ENCODE measurements around the gene EFEMP1. TPM values are rescaled to one million over a fixed set of nuclear protein-coding genes. Genes with fewer than 3 reads are reported as not detected.

Gene EFEMP1
- total RNA-seq, 4 donors from 2014 or later = 57.3 to 113 (median 81.2) TPM

DNA sequence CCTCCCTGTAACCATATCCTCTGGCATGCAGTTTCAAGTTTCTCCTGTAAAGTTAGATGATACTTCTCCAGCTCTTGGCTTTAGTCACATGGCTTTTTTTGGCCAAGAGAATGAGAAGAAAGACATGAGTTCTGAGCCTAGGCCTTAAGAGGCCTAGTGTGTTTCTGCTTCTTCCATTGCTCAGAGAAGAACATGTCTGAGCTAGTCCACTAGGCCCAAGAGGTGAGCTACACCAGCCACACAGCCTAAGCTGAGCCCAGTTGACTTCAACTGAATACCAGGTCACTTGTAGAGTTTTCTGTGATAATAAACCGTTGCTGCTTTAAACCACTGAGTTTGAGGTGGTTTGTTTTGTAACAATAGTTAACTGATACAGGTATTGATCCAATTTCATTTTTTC lies 19.9 kb upstream of the EFEMP1 start:
- no peaks in the 10 kb centered on the region for H3K36me3 ChIP-seq
- intact Hi-C loops (cut with DNase I) = no loop called here
- no peaks in the 10 kb centered on the region for H3K9me3 ChIP-seq
- no peaks in the 10 kb centered on the region for H3K4me1 ChIP-seq
- DNase-seq (ENCODE audit: extremely low spot score) = no peak
- TF ChIP-seq, protein P1, sequence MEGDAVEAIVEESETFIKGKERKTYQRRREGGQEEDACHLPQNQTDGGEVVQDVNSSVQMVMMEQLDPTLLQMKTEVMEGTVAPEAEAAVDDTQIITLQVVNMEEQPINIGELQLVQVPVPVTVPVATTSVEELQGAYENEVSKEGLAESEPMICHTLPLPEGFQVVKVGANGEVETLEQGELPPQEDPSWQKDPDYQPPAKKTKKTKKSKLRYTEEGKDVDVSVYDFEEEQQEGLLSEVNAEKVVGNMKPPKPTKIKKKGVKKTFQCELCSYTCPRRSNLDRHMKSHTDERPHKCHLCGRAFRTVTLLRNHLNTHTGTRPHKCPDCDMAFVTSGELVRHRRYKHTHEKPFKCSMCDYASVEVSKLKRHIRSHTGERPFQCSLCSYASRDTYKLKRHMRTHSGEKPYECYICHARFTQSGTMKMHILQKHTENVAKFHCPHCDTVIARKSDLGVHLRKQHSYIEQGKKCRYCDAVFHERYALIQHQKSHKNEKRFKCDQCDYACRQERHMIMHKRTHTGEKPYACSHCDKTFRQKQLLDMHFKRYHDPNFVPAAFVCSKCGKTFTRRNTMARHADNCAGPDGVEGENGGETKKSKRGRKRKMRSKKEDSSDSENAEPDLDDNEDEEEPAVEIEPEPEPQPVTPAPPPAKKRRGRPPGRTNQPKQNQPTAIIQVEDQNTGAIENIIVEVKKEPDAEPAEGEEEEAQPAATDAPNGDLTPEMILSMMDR (IDR thresholded peaks at IDR 0.05) = no peak
- TF ChIP-seq POLR2AphosphoS5 (IDR thresholded peaks at IDR 0.05) (no peak), POLR2A (IDR thresholded peaks at IDR 0.05; ENCODE audit: low read depth) (no peak), EP300 (IDR thresholded peaks at IDR 0.05) (no peak)
- no peaks in the 10 kb centered on the region for H3K27me3 ChIP-seq
- H3K27ac ChIP-seq (replicated peaks in 1 of 4) = no peak overlapping the region
- 93% methylated on average over 1 of the region's 1 CpG for WGBS
- no peak overlapping the region for H3K4me3 ChIP-seq

DNA sequence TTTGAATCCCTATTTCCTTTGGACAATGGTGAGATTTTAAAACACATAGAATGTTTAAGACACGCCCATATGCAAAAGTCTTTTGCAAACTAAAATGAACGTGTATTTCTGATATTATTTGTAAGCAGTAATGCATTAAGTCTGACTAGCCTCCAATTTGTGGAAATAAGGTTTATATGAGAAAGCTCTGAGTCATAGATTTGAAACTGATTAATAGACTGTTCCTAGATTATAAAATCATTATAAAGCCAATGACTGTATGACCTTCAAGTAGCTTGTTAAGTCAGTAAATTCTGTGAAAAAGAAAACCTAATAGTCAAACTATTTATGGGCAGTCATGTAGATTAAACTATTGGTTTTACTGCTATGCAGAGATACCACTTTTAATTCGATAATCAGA lies 12.8 kb upstream of the EFEMP1 start:
- WGBS = 52% methylated on average over 3 of the region's 3 CpGs

DNA sequence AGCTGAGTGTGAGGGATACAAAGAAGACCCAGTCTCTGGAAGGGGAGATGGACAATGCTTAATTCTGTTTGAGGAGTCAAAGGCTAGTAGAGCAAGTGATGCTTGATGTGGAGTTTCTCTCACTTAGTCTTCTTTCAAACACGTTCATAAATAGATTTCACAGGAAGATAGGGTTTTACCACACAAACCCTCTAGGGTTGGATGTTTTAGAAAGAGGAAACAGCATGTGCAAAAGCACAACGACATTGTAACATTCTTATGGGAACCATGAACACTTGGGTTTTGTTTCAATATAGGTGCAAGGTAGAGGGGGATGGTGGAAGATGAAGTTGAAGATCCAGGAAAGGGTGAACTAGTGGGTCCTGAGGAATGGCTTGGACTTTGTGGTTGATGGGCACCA lies 10.8 kb upstream of the EFEMP1 start:
- intact Hi-C loops (cut with DNase I) = no loop called here
- no peaks in the 10 kb centered on the region for H3K4me1 ChIP-seq
- H3K27me3 ChIP-seq = peaks cover 0 to 3% (median 0%) of the 10 kb centered on the region in 4 donors
- no peak overlapping the region for H3K4me3 ChIP-seq
- no peak for DNase-seq (ENCODE audit: extremely low spot score)
- WGBS = 74% methylated on average over 2 of the region's 2 CpGs
- no peaks in the 10 kb centered on the region for H3K36me3 ChIP-seq
- no peak for TF ChIP-seq EP300 (IDR thresholded peaks at IDR 0.05)
- TF ChIP-seq POLR2A (IDR thresholded peaks at IDR 0.05; ENCODE audit: low read depth) = no peak
- no peak for TF ChIP-seq POLR2AphosphoS5 (IDR thresholded peaks at IDR 0.05)
- TF ChIP-seq, protein P1 (IDR thresholded peaks at IDR 0.05) = no peak
- no peak overlapping the region for H3K27ac ChIP-seq (replicated peaks in 1 of 4)
- H3K9me3 ChIP-seq = no peaks in the 10 kb centered on the region

More for the DNA sequence above, 12.8 kb upstream of the EFEMP1 start:
- Histone ChIP-seq H3K9me3 (no peaks in the 10 kb centered on the region), H3K4me1 (no peaks in the 10 kb centered on the region), H3K36me3 (no peaks in the 10 kb centered on the region), H3K4me3 (no peak overlapping the region), H3K27me3 (peaks cover 0 to 3% (median 0%) of the 10 kb centered on the region in 4 donors), H3K27ac (replicated peaks in 1 of 4) (no peak overlapping the region)
- TF ChIP-seq POLR2AphosphoS5 (IDR thresholded peaks at IDR 0.05) (no peak), POLR2A (IDR thresholded peaks at IDR 0.05; ENCODE audit: low read depth) (no peak), EP300 (IDR thresholded peaks at IDR 0.05) (no peak)
- TF ChIP-seq, protein P1 (IDR thresholded peaks at IDR 0.05) = no peak
- intact Hi-C loops (cut with DNase I) = no loop called here
- no peak for DNase-seq (ENCODE audit: extremely low spot score)

DNA sequence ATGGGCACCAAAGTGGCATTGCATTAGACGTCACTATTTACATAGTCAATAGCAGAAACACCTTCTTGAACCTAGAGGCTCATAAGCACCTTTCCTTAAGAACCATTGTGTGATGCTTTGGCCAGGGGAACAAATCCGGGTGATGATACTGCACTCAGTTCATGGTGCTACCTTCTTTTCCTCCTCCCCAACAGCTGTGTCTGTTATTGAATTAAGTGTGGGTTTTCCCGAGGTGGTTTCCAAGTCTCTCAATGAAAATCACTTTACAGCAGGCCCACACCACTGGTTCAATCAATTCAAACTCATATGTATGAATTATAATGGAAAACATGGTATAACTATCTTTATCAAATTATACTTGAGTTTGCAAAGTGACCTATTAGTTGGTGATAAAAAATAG lies 9.3 kb upstream of the EFEMP1 start:
- no peak for DNase-seq (ENCODE audit: extremely low spot score)
- WGBS = 76% methylated on average over 3 of the region's 3 CpGs
- Histone ChIP-seq H3K27me3 (peaks cover 0 to 8% (median 0%) of the 10 kb centered on the region in 4 donors), H3K4me3 (no peak overlapping the region), H3K36me3 (no peaks in the 10 kb centered on the region), H3K4me1 (no peaks in the 10 kb centered on the region), H3K27ac (replicated peaks in 1 of 4) (no peak overlapping the region), H3K9me3 (no peaks in the 10 kb centered on the region)
- intact Hi-C loops (cut with DNase I) = no loop called here
- TF ChIP-seq POLR2AphosphoS5 (IDR thresholded peaks at IDR 0.05) = no peak
- no peak for TF ChIP-seq POLR2A (IDR thresholded peaks at IDR 0.05; ENCODE audit: low read depth)
- TF ChIP-seq, protein P1 (IDR thresholded peaks at IDR 0.05) = no peak

DNA sequence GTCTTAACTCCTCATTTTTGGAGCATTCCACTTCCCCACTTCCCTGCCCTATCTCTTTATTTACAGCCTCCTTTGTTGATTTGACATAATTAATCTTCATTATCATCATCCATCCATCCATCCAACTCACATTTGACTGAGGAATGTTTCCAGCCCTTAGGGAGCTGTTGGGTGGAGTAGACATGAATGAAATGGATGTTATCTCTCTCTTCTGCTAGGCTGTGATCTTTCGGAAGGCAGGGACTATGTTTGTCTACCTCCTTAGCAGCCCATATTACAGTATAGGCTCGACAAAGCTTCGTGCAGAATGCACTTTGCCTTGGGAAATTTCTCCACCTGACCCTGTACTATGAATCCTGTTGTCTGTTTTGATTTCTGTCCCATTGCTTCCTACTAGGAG lies 7.7 kb upstream of the EFEMP1 start:
- whole genome bisulfite sequencing = 57% methylated on average over 3 of the region's 3 CpGs
- TF ChIP-seq, protein P1 (IDR thresholded peaks at IDR 0.05) = no peak
- TF ChIP-seq POLR2AphosphoS5 (IDR thresholded peaks at IDR 0.05) (no peak), EP300 (IDR thresholded peaks at IDR 0.05) (no peak), POLR2A (IDR thresholded peaks at IDR 0.05; ENCODE audit: low read depth) (no peak)
- Histone ChIP-seq H3K9me3 (no peaks in the 10 kb centered on the region), H3K27me3 (peaks cover 0 to 17% (median 0%) of the 10 kb centered on the region in 4 donors), H3K4me3 (no peak overlapping the region), H3K27ac (replicated peaks in 1 of 4) (no peak overlapping the region), H3K36me3 (no peaks in the 10 kb centered on the region), H3K4me1 (no peaks in the 10 kb centered on the region)
- DNase-seq (ENCODE audit: extremely low spot score) = no peak
- intact Hi-C loops (cut with DNase I) = no loop called here
